Endothelial cell of umbilical vein (primary cell): ENCODE data around the gene OLIG1. TPM values are rescaled to one million over a fixed set of nuclear protein-coding genes. Genes with fewer than 3 reads are reported as not detected.

Experiments
- BruUV-seq: library from RNA; stranded (reverse); fragments of 400-500 nt; replicated peaks from 2 replicates; lab custom pipeline; 2021; lab: Mats Ljungman, UMichigan
- CTCF ChIA-PET: fragments of 300-600, 350-600 bp; sonication (Branson Sonifier 250); formaldehyde crosslinking; loops from one replicate; lab custom pipeline; 2021; ENCODE audit warnings: antibody characterized with exemption, inconsistent platforms; lab: Charles Lee
- POLR2A ChIA-PET: fragments of 300-600, 350-600 bp; sonication (Branson Sonifier 250); formaldehyde crosslinking; loops from one replicate; lab custom pipeline; 2021; ENCODE audit warnings: antibody characterized with exemption, inconsistent platforms; lab: Charles Lee
- DNase-seq: peaks from one replicate; pipeline ENCODE4 v3.0.0-alpha.2; 2011; ENCODE audit warnings: low read depth, low spot score
- FAIRE-seq: peaks from 2 replicates; lab custom pipeline; 2011; peaks lifted over from hg19 to GRCh38; lab: Jason Lieb, UNC
- H2AFZ ChIP-seq: 2 replicates; pipeline ENCODE4 v1.6.0; 2012; ENCODE audit warnings: low read depth, low read length, control low read depth, inconsistent platforms
- H3K27ac ChIP-seq: 2 replicates; pipeline ENCODE4 v1.5.1; 2011; ENCODE audit warnings: low read depth, mild to moderate bottlenecking, control low read depth, low read length, moderate library complexity; ENCODE audit not compliant: insufficient read depth
- H3K27me3 ChIP-seq, 2 experiments: 2 replicates each; pipeline versions ENCODE4 v1.6.0 to v1.6.1; 2011; ENCODE audit warnings: low read length in 2 of 2, mixed read lengths in 1 of 2; ENCODE audit not compliant: control insufficient read depth in 2 of 2, insufficient read depth in 2 of 2
- H3K36me3 ChIP-seq, 2 experiments: 2 replicates in 1 of 2; 3 replicates in 1 of 2; pipeline ENCODE4 v1.5.1; 2011; ENCODE audit warnings: low read length in 2 of 2, mild to moderate bottlenecking in 1 of 2, moderate library complexity in 1 of 2; ENCODE audit not compliant: control insufficient read depth in 2 of 2, insufficient read depth in 2 of 2; ENCODE audit errors: extremely low read depth in 1 of 2
- H3K4me1 ChIP-seq: 3 replicates; pipeline ENCODE4 v1.5.1; 2011; ENCODE audit warnings: mild to moderate bottlenecking, low read length; ENCODE audit not compliant: control insufficient read depth, insufficient read depth; ENCODE audit errors: extremely low read depth
- H3K4me2 ChIP-seq: 2 replicates; pipeline ENCODE4 v1.6.1; 2011; ENCODE audit warnings: low read length, control low read depth, mixed read lengths; ENCODE audit not compliant: insufficient read depth
- H3K4me3 ChIP-seq, 3 experiments: fragments of 200-600 bp in 1 of 3; sonication (generic), shearing (Covaris generic) in 1 of 3; replicated peaks in 1 of 3; 2 replicates each; pipeline ENCODE4 v1.5.1; 2011 to 2016; ENCODE audit warnings: control low read depth in 3 of 3, low read length in 3 of 3, mild to moderate bottlenecking in 2 of 3, inconsistent platforms in 1 of 3, low read depth in 1 of 3, moderate library complexity in 1 of 3; ENCODE audit not compliant: insufficient read depth in 1 of 3
- H3K79me2 ChIP-seq: 2 replicates; pipeline ENCODE4 v1.6.0; 2012; ENCODE audit warnings: low read length, inconsistent platforms; ENCODE audit not compliant: control insufficient read depth, insufficient read depth
- H3K9ac ChIP-seq: replicated peaks from 2 replicates; pipeline ENCODE3; 2011; ENCODE audit warnings: low read length, control low read depth; ENCODE audit not compliant: insufficient read depth; ENCODE audit errors: extremely low read depth
- H3K9me1 ChIP-seq: replicated peaks from 3 replicates; pipeline ENCODE4 v1.6.0; 2011; ENCODE audit warnings: mild to moderate bottlenecking, low read length; ENCODE audit not compliant: control insufficient read depth, insufficient read depth; ENCODE audit errors: extremely low read depth
- H3K9me3 ChIP-seq: replicated peaks from 2 replicates; pipeline ENCODE4 v1.5.1; 2012; ENCODE audit warnings: low read length, inconsistent platforms; ENCODE audit not compliant: control insufficient read depth, insufficient read depth
- H4K20me1 ChIP-seq: replicated peaks from 2 replicates; pipeline ENCODE3; 2011; ENCODE audit warnings: mild to moderate bottlenecking, low read length; ENCODE audit not compliant: control insufficient read depth, insufficient read depth; ENCODE audit errors: extremely low read depth
- CTCF ChIP-seq, 2 donors: IDR thresholded peaks; 1 replicate in 1 of 2; 2 replicates in 1 of 2; pipeline ENCODE4 v1.5.1; 2011; ENCODE audit warnings: low read length in 2 of 2, mild to moderate bottlenecking in 2 of 2, moderate library complexity in 2 of 2, control low read depth in 1 of 2, inconsistent platforms in 1 of 2, low read depth in 1 of 2; ENCODE audit not compliant: insufficient read depth in 1 of 2; ENCODE audit errors: extremely low read depth in 1 of 2
- EZH2 ChIP-seq: IDR thresholded peaks from 2 replicates; pipeline ENCODE4 v1.6.1; 2012; ENCODE audit warnings: borderline replicate concordance, low read depth, mild to moderate bottlenecking, moderate library complexity, low read length, inconsistent platforms; ENCODE audit not compliant: severe bottlenecking
- FOS ChIP-seq: IDR thresholded peaks from 2 replicates; pipeline ENCODE4 v1.6.1; 2011; ENCODE audit warnings: mild to moderate bottlenecking, low read length, moderate library complexity, borderline replicate concordance; ENCODE audit not compliant: insufficient read depth
- GATA2 ChIP-seq: IDR thresholded peaks from 2 replicates; pipeline ENCODE4 v1.7.0; 2011; ENCODE audit warnings: low read depth, mild to moderate bottlenecking, moderate library complexity, mixed read lengths, low read length; ENCODE audit not compliant: insufficient read length, insufficient read depth
- JUN ChIP-seq: IDR thresholded peaks from 2 replicates; pipeline ENCODE4 v1.6.1; 2011; ENCODE audit warnings: borderline replicate concordance, low read depth; ENCODE audit not compliant: insufficient read length, insufficient read depth
- MAX ChIP-seq: IDR thresholded peaks from 2 replicates; pipeline ENCODE4 v1.6.1; 2011; ENCODE audit not compliant: insufficient read depth, insufficient read length
- MYC ChIP-seq: IDR thresholded peaks from one replicate; pipeline ENCODE4 v1.6.1; 2011; ENCODE audit warnings: mild to moderate bottlenecking, low read depth, low read length
- POLR2A ChIP-seq: IDR thresholded peaks from 2 replicates; pipeline ENCODE4 v1.6.1; 2012; ENCODE audit warnings: low read depth, mild to moderate bottlenecking, control low read depth, low read length
- POLR2AphosphoS5 ChIP-seq: IDR thresholded peaks from 2 replicates; pipeline ENCODE4 v1.6.1; 2012; ENCODE audit warnings: low read depth, mild to moderate bottlenecking, control low read depth, low read length, moderate library complexity; ENCODE audit not compliant: insufficient read depth
- dilution Hi-C: fragments of 300-500 bp; cut with MboI; formaldehyde crosslinking; loops from one replicate; pipeline ENCODE4 v1.15.0; 2019; ENCODE audit warnings: low sequenced_read_pairs; ENCODE audit not compliant: extremely low pct_ligation_motif_present
- intact Hi-C: fragments of 100-400 bp; cut with micrococcal nuclease; formaldehyde crosslinking; loops from one replicate; pipeline ENCODE4 v1.10.0; 2022
- polyA plus RNA-seq, 4 experiments: library from polyadenylated mRNA; depleted of rRNA in 3 of 4; stranded (reverse) in 3 of 4; unstranded in 1 of 4; fragments of >200 nt; gene quantifications; 2 replicates each; pipeline versions ENCODE4 v1.2.1 to v1.2.3, GENCODE V29; 2011 to 2012; ENCODE audit warnings: missing spikeins in 1 of 4
- total RNA-seq: library from RNA; stranded (reverse); gene quantifications from 2 replicates; pipeline ENCODE4 v1.2.3, GENCODE V29; 2021

The OLIG1 gene
- total and polyA plus RNA-seq, 2 donors (not counting 3 experiments of a cell fraction or from before 2014, with no cell fraction given), result not detected

- intact Hi-C loops (no loop called here), dilution Hi-C loops (no loop called here)
- DNase-seq, result no peak
- Histone ChIP-seq H4K20me1 (no peaks in the 10 kb centered on the region), H3K9ac (no peak overlapping the region), H3K4me3 (no peak overlapping the region), H3K4me2 (no peak overlapping the region), H3K27ac (no peak overlapping the region), H3K27me3 (peaks cover 0 to 1% of the 10 kb centered on the region in 2 experiments), H3K36me3 (no peaks in the 10 kb centered on the region), H3K9me3 (no peaks in the 10 kb centered on the region), H2AFZ (no peak overlapping the region), H3K4me1 (peaks cover 30% of the 10 kb centered on the region), H3K9me1 (no peaks in the 10 kb centered on the region), H3K79me2 (no peaks in the 10 kb centered on the region)
- POLR2A ChIA-PET, result no interaction called here
- no peak for FAIRE-seq
- BruUV-seq, result no TSS peak
- CTCF ChIA-PET, result interaction anchor here (1.4 kb wide), 1 partner anchor 10 kb away, joined by 3 read pairs; no protein-coding TSS in a partner anchor
- TF ChIP-seq GATA2 (no peak), POLR2AphosphoS5 (no peak), POLR2A (no peak), CTCF (IDR thresholded peaks at IDR 0.05; ENCODE audit: extremely low read depth in 1 of 2, insufficient read depth in 1 of 2, low read depth in 1 of 2, low read length in 2 of 2) (no peak), FOS (no peak), MYC (no peak), MAX (no peak), EZH2 (no peak), JUN (no peak)
These were observed 29.7 kb upstream of the OLIG1 start for GRCh38 chr21:33040215-33040614.
